GM12801 (cell line): ENCODE data around the gene GDI2.

Source experiments
- TF ChIP-seq, protein P1 (sequence below): IDR thresholded peaks from one replicate; pipeline ENCODE4 v1.5.1; 2011; ENCODE audit warnings: control low read depth; ENCODE audit not compliant: insufficient read length; ENCODE audit errors: extremely low read depth

GDI2 gene

DNA sequence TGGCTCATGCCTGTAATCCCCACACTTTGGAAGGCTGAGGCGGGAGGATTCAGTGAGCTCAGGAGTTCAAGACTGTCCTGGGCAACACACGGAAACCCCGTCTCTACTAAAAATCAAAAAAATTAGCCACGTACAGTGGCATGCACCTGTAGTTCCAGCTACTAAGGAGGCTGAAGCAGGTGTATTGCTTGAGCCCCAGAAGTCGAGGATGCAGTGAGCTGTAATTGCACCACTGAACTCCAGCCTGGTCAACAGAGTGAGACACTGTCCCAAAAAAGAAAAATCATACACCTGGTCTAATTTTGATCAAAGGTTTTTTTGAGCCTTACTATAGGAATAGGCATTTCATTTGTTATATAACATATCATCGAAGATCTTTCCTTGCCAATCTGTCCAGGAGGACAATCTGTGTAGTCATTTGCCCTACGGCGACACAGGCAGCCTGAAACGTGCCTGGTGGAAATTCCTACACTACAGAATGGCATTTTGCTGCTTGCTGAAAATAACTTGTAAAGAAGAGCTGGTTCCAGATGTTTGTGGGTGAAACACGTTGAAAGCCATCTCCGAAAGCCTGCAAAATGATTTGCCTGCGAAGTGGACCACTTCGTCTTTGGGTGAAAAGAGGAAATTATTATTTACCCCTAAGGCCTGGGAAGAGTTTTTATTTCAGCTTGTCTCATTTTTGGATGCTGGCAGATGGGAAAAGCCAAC is 31.3 kb upstream of the GDI2 start:
- TF ChIP-seq, protein P1, sequence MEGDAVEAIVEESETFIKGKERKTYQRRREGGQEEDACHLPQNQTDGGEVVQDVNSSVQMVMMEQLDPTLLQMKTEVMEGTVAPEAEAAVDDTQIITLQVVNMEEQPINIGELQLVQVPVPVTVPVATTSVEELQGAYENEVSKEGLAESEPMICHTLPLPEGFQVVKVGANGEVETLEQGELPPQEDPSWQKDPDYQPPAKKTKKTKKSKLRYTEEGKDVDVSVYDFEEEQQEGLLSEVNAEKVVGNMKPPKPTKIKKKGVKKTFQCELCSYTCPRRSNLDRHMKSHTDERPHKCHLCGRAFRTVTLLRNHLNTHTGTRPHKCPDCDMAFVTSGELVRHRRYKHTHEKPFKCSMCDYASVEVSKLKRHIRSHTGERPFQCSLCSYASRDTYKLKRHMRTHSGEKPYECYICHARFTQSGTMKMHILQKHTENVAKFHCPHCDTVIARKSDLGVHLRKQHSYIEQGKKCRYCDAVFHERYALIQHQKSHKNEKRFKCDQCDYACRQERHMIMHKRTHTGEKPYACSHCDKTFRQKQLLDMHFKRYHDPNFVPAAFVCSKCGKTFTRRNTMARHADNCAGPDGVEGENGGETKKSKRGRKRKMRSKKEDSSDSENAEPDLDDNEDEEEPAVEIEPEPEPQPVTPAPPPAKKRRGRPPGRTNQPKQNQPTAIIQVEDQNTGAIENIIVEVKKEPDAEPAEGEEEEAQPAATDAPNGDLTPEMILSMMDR: no peak

DNA sequence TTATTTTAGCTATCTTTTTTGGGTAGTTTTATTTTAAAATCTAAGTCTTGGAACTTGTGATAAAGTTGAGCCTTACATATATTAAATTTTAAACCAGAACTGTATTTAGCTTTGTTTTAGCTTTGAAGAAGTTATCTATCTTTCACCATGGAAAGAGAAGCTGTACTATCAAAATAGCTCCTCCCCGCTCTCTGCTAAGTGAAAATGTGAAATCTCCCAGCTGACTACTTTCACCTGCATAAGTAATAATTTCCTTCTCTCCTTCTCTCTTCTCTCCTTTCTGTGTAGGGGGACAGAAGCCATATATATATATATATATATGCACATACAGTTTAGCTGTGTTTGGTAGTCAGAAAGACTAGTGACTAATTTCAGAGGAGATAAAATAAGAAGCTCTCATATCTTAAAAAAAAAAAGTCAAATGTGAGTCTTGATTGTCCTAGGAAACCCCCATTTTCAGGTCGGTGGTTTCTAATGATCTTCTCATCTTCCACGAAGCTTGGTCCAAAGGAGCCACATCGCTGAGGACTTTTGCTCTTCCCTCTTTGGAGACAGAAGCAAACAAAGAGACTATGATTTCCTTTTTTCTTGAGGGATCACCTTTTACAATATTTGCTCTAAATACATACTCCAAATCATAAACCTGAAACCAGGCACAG is 30.6 kb upstream of the GDI2 start:
- TF ChIP-seq, protein P1: no peak

GRCh38 chr10:5841965-5842364 is 28.7 kb upstream of the GDI2 start:
- TF ChIP-seq, protein P1: no peak

- TF ChIP-seq, protein P1: no peak
Measured at GRCh38 chr10:5840314-5841307, 27.4 kb upstream of the GDI2 start.

DNA sequence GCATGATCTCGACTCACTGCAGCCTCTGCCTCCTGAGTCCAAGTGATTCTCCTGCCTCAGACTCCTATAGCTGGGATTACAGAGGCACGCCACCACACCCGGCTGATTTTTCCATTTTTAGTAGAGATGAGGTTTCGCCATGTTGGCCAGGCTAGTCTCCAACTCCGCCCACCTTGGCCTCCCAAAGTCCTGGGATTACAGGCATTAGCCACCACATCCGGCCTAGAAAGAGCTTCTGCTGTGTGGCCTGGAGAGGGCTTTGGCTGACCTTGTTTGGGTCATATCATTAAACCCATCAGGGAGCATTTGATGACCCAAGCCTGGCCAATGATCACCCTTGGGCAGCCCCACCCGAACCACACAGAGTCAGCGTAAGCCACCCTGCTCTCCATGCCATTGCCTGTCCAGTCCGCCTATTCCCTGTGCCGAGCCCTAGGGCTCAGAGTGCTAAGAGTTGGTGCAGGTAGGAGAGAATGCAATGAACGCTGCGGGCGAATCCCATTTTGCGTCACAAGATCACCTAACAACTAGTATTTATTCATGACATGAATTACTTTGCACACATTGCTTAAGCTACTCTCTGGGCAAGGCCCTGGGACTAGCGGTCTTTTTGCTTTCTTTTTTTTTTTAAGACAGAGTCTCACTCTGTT is 22.3 kb upstream of the GDI2 start:
- TF ChIP-seq, protein P1: no peak

DNA sequence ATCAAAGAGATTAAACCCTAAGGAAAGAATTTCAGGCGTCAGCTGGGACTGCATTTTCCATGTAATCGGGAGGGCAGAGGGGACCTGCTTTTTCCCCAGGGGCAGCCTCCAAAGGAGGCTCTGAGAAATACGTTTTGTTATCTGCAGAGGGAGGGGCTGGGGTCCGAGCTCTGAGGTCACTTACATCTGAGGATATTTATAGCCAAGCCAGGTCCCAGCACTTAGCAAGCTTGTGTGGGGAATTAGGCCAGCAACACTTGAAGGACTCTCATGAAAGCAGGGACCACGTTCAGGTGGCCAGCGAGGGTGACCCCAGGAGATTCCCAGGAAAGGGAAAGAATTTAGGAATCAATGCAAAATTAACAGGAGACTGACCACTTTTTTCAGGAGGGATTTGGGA is 20.6 kb upstream of the GDI2 start:
- TF ChIP-seq, protein P1: no peak

DNA sequence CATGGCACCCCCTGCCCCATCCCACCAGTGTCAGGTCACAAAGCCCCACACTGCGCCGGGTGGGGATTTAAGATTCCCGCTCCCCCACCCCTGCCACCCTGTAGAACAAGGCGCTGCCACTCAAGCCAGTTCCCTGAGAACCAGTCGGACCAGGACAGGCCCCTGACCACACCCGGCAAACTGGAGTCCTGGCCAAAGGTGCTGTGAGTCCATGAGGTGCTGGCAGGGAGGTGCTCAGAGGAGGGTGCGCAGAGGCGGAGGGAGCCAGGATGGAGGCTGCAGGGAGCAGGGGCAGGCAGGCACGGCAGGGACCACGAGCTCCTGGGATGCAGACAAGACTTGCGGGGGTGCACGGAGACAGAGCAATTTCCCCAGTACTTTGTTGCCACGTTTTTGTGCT is 19.7 kb upstream of the GDI2 start:
- TF ChIP-seq, protein P1: no peak
